Testis (tissue), 2 donors: ENCODE measurements around the gene PPFIBP2.

Experiments
- POLR2A ChIP-seq: fragments of 450-650 bp; IDR thresholded peaks from one replicate; pipeline ENCODE4 v1.6.1; 2017; ENCODE audit warnings: antibody characterized with exemption, mild to moderate bottlenecking, moderate library complexity
- TF ChIP-seq, protein P1 (sequence below), 3 experiments: fragments of 450-650 bp in 2 of 3; fragments of 200-600 bp in 1 of 3; sonication (generic) in 1 of 3; IDR thresholded peaks; one replicate each; pipeline ENCODE4 v1.5.1; 2016 to 2019; ENCODE audit warnings: antibody characterized with exemption in 3 of 3, mild to moderate bottlenecking in 2 of 3, moderate library complexity in 1 of 3

DNA sequence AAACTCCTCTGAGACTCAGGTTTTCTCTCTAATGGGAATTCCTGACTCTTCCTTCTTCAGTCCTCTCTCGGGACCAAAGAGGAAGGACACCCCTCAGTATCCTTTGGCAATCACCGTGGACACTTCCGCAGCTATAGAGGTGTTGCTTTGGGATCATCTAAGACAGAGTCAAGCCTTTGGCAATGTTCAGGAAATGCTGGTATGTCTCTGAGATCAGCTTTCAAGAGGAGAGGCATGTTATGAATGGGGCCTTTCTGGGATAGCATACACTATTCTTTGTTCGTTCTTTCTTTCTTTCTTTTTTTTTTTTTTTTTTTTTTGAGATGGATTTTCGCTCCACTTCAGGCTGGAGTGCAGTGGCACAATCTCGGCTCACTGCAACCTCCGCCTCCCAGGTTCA is 42.7 kb upstream of the PPFIBP2 start:
- TF ChIP-seq, protein P1, sequence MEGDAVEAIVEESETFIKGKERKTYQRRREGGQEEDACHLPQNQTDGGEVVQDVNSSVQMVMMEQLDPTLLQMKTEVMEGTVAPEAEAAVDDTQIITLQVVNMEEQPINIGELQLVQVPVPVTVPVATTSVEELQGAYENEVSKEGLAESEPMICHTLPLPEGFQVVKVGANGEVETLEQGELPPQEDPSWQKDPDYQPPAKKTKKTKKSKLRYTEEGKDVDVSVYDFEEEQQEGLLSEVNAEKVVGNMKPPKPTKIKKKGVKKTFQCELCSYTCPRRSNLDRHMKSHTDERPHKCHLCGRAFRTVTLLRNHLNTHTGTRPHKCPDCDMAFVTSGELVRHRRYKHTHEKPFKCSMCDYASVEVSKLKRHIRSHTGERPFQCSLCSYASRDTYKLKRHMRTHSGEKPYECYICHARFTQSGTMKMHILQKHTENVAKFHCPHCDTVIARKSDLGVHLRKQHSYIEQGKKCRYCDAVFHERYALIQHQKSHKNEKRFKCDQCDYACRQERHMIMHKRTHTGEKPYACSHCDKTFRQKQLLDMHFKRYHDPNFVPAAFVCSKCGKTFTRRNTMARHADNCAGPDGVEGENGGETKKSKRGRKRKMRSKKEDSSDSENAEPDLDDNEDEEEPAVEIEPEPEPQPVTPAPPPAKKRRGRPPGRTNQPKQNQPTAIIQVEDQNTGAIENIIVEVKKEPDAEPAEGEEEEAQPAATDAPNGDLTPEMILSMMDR (IDR thresholded peaks at IDR 0.05) = no peak
- no peak for TF ChIP-seq POLR2A
